GM12878 (cell line): Measurements from ENCODE around the gene AFF1. TPM values are rescaled to one million over a fixed set of nuclear protein-coding genes. Genes with fewer than 3 reads are reported as not detected.

ENCODE experiments used
- ATAC-seq: fragments of 200-7000 bp; cut with Tn5 transposase; 3 replicates; pipeline ENCODE4 v1.9.1; 2020; ENCODE audit warnings: mild to moderate bottlenecking, moderate library complexity
- BruUV-seq: library from RNA; stranded (reverse); fragments of 400-500 nt; replicated peaks from 2 replicates; lab custom pipeline; 2021; lab: Mats Ljungman, UMichigan
- CTCF ChIA-PET: fragments of 300-600 bp; sonication (Branson Sonifier 250); formaldehyde crosslinking; extraction: SDS; loops from one replicate; lab custom pipeline; 2021; ENCODE audit warnings: inconsistent platforms; lab: Yijun Ruan, JAX
- POLR2A ChIA-PET: fragments of 350-600 bp; formaldehyde crosslinking; extraction: SDS; loops from one replicate; lab custom pipeline; 2021; ENCODE audit warnings: inconsistent platforms; lab: Charles Lee
- RAD21 ChIA-PET: fragments of 300-600 bp; sonication (Branson Sonifier 250); formaldehyde crosslinking; loops from one replicate; lab custom pipeline; 2023; ENCODE audit warnings: antibody characterized with exemption; ENCODE audit not compliant: unreplicated experiment; lab: Charles Lee
- SMC1A ChIA-PET: fragments of 300-600 bp; sonication (Branson Sonifier 250); formaldehyde crosslinking; loops from one replicate; lab custom pipeline; 2023; ENCODE audit not compliant: unreplicated experiment, uncharacterized antibody; lab: Charles Lee
- DNase-seq: peaks from one replicate; pipeline ENCODE4 v3.0.0-alpha.2; 2011; ENCODE audit warnings: low read depth, low spot score
- FAIRE-seq: peaks from 3 replicates; lab custom pipeline; 2011; peaks lifted over from hg19 to GRCh38; lab: Jason Lieb, UNC
- H2AFZ ChIP-seq: 2 replicates; pipeline ENCODE4 v1.6.0; 2011; ENCODE audit warnings: low read depth, low read length, control low read depth; ENCODE audit not compliant: control insufficient read depth
- H3K27ac ChIP-seq: 2 replicates; pipeline ENCODE4 v1.5.1; 2011; ENCODE audit warnings: control low read depth; ENCODE audit not compliant: control insufficient read depth, insufficient read depth
- H3K27me3 ChIP-seq, 2 experiments: replicated peaks in 1 of 2; 2 replicates each; pipeline versions ENCODE4 v1.6.0 to v1.6.1; 2011; ENCODE audit warnings: low read length in 1 of 2; ENCODE audit not compliant: control insufficient read depth in 2 of 2, insufficient read depth in 2 of 2
- H3K36me3 ChIP-seq, 2 experiments: 2 replicates each; pipeline ENCODE4 v1.5.1; 2011; ENCODE audit warnings: low read length in 1 of 2; ENCODE audit not compliant: control insufficient read depth in 2 of 2, insufficient read depth in 2 of 2
- H3K4me1 ChIP-seq: 2 replicates; pipeline ENCODE4 v1.6.1; 2011; ENCODE audit warnings: mild to moderate bottlenecking, low read length, moderate library complexity, mixed read lengths; ENCODE audit not compliant: control insufficient read depth, insufficient read depth
- H3K4me2 ChIP-seq: 2 replicates; pipeline ENCODE4 v1.6.0; 2011; ENCODE audit warnings: control low read depth; ENCODE audit not compliant: control insufficient read depth, insufficient read depth
- H3K4me3 ChIP-seq: fragments of 200-600 bp; sonication (generic); 2 replicates; pipeline ENCODE4 v1.5.1; 2016
- H3K79me2 ChIP-seq: 2 replicates; pipeline ENCODE4 v1.6.0; 2011; ENCODE audit warnings: low read length; ENCODE audit not compliant: control insufficient read depth, insufficient read depth
- H3K9ac ChIP-seq: 2 replicates; pipeline ENCODE4 v1.8.0; 2011; ENCODE audit warnings: low read length, control low read depth, mixed read lengths; ENCODE audit not compliant: control insufficient read depth, insufficient read depth
- H3K9me3 ChIP-seq: replicated peaks from 3 replicates; pipeline ENCODE4 v1.5.1; 2011; ENCODE audit warnings: mild to moderate bottlenecking, low read length; ENCODE audit not compliant: control insufficient read depth, insufficient read depth
- H4K20me1 ChIP-seq: 2 replicates; pipeline ENCODE4 v1.6.0; 2011; ENCODE audit not compliant: control insufficient read depth, insufficient read depth
- CREB1 ChIP-seq: IDR thresholded peaks from 2 replicates; pipeline ENCODE4 v1.6.1; 2012; ENCODE audit warnings: low read depth, mild to moderate bottlenecking, inconsistent platforms
- REST ChIP-seq: IDR thresholded peaks from 2 replicates; pipeline ENCODE4 v1.6.1; 2012; ENCODE audit warnings: mild to moderate bottlenecking, low read depth, low read length
- ZNF207 ChIP-seq: fragments of 450-650 bp; IDR thresholded peaks from 2 replicates; pipeline ENCODE4 v1.6.1; 2014; ENCODE audit warnings: antibody characterized with exemption, mild to moderate bottlenecking, borderline replicate concordance
- WGBS: methylation state at CpG from one replicate; pipeline ENCODE4 v1.1.6; 2016; ENCODE audit warnings: low lambda C conversion rate; ENCODE audit not compliant: insufficient replicate concordance, insufficient coverage; ENCODE audit errors: missing lambda C conversion rate; 5-methylcytosine and 5-hydroxymethylcytosine counted together
- in situ Hi-C: fragments of 300-500 bp; cut with MboI; formaldehyde crosslinking; loops from 9 replicates; pipeline ENCODE4 v1.14.3; 2018; ENCODE audit warnings: mixed read lengths
- intact Hi-C: fragments of 100-400 bp; cut with micrococcal nuclease; formaldehyde crosslinking; loops from one replicate; pipeline ENCODE4 v1.14.2; 2022; ENCODE audit not compliant: unreplicated experiment
- polyA plus RNA-seq, 11 experiments: library from polyadenylated mRNA; depleted of rRNA in 4 of 11; unstranded in 6 of 11; stranded (reverse) in 5 of 11; fragments of >200 nt; fragmentation: Nextera tagmentation in 4 of 11; fragmentation: Illumina TruSeq in 1 of 11; extraction: Ambion mirVana in 4 of 11; extraction: Trizol in 1 of 11; gene quantifications; 1 replicate in 1 of 11; 2 replicates in 10 of 11; pipeline versions ENCODE4 v1.2.1 to v1.2.3, GENCODE V29; 2011 to 2016; ENCODE audit warnings: inconsistent platforms in 2 of 11, missing spikeins in 2 of 11, low read depth in 1 of 11
- total RNA-seq, 4 experiments: library from RNA; depleted of rRNA in 3 of 4; stranded (reverse); fragments of >200 nt in 3 of 4; fragmentation: Illumina TruSeq in 1 of 4; extraction: Trizol in 1 of 4; gene quantifications; 2 replicates each; pipeline versions ENCODE4 v1.2.1 to v1.2.3, GENCODE V29; 2013 to 2021

AFF1 gene
- total and polyA plus RNA-seq, 10 of the 15 experiments (the other 5 are each of a cell fraction or from before 2014, with no cell fraction given), result 3.5 to 56.1 (median 21.5) TPM

GRCh38 chr4:87041141-87041540 lies 106.3 kb downstream of the AFF1 start:
- Histone ChIP-seq H3K79me2 (peaks cover 97% of the 10 kb centered on the region), H3K4me1 (peaks cover 47% of the 10 kb centered on the region), H3K9me3 (no peaks in the 10 kb centered on the region), H3K27ac (no peak overlapping the region), H3K36me3 (peaks cover 0 to 10% of the 10 kb centered on the region in 2 experiments; a peak in 3 of 4 replicates), H3K4me3 (no peak overlapping the region), H4K20me1 (no peaks in the 10 kb centered on the region), H3K4me2 (no peak overlapping the region), H3K27me3 (no peaks in the 10 kb centered on the region), H2AFZ (no peak overlapping the region), H3K9ac (no peak overlapping the region)
- ChIA-PET RAD21 (interaction anchor here (0.6 to 2.7 kb wide), 10 partner anchors 9 to 106 kb away, joined by 3 to 10 read pairs (median 3); partner anchors contain the start of gene AFF1), SMC1A (interaction anchor here (0.7 to 6.2 kb wide), 5 partner anchors 9 to 30 kb away, joined by 3 to 57 read pairs (median 6); no protein-coding TSS in a partner anchor), CTCF (interaction anchor here (1.4 to 2.8 kb wide), 4 partner anchors 13 to 119 kb away, joined by 3 to 10 read pairs (median 5); no protein-coding TSS in a partner anchor), POLR2A (interaction anchor here (0.6 to 1.9 kb wide), 5 partner anchors 8 to 77 kb away, joined by 4 to 8 read pairs (median 6); no protein-coding TSS in a partner anchor)
- TF ChIP-seq ZNF207, result no peak
- TF ChIP-seq CREB1, result no peak
- no peak for TF ChIP-seq REST
- WGBS, result 100% methylated on average over 3 of the region's 3 CpGs
- FAIRE-seq, result no peak
- BruUV-seq, result no TSS peak
- intact Hi-C loops, result loop anchor here (5.0 kb wide), 1 partner anchor 34 kb away; no protein-coding TSS in a partner anchor
- no peak for ATAC-seq
- in situ Hi-C loops, result no loop called here
- no peak for DNase-seq
